22Rv1 (cell line): ENCODE measurements around the gene CNGA3.

Source experiments
- ZFX ChIP-seq: fragments of 450-650 bp; IDR thresholded peaks from 2 replicates; pipeline ENCODE4 v1.6.1; 2017; ENCODE audit warnings: antibody characterized with exemption, borderline replicate concordance
- TF ChIP-seq, protein P1 (sequence below): fragments of 450-650 bp; IDR thresholded peaks from 2 replicates; pipeline ENCODE4 v1.5.1; 2017; ENCODE audit warnings: mild to moderate bottlenecking

DNA sequence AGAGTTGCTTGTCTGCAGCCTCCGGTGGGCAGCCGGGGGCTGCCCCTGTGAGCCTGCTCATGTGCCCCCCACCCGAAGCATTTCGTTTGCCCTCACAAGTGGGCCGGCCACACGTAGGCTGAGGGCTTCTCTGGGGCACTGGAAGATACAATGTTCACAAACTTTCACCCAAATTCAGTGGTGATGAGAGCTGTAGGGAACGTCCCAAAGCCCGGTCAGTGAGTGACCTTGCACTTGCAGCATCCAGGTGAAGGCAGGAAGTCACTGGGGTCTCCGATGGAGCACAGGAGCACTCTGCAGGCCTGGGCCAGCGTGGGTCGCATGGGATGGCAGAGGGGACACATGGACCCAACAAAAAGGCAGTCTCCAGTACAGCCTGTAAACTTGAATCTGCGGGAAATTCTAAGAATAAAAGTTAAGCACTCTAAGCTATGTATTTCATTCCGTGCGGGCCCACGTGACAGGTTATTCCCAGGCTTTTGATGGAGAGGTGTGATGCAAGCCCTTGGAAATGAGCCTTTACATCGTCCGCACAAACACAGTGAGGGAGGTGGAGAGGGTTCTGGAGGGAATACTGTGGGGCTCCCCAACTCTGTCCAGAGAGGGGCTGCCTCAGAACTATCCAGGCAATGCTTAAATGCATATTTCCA, 42.5 kb downstream of the CNGA3 start:
- TF ChIP-seq, protein P1, sequence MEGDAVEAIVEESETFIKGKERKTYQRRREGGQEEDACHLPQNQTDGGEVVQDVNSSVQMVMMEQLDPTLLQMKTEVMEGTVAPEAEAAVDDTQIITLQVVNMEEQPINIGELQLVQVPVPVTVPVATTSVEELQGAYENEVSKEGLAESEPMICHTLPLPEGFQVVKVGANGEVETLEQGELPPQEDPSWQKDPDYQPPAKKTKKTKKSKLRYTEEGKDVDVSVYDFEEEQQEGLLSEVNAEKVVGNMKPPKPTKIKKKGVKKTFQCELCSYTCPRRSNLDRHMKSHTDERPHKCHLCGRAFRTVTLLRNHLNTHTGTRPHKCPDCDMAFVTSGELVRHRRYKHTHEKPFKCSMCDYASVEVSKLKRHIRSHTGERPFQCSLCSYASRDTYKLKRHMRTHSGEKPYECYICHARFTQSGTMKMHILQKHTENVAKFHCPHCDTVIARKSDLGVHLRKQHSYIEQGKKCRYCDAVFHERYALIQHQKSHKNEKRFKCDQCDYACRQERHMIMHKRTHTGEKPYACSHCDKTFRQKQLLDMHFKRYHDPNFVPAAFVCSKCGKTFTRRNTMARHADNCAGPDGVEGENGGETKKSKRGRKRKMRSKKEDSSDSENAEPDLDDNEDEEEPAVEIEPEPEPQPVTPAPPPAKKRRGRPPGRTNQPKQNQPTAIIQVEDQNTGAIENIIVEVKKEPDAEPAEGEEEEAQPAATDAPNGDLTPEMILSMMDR, result no peak
- no peak for TF ChIP-seq ZFX
